Peyer's patch (tissue), 4 donors: ENCODE data around the gene CCDC74B.
"Not testable (repeated sequence)": the region's sequence is repeated elsewhere in the genome, so short reads cannot be mapped to it uniquely, and the experiment has no call there.

Source experiments
- POLR2A ChIP-seq, 2 donors: fragments of 450-650 bp; IDR thresholded peaks; one replicate each; pipeline ENCODE4 v1.5.1; 2017; ENCODE audit warnings: antibody characterized with exemption in 2 of 2, mild to moderate bottlenecking in 2 of 2, moderate library complexity in 2 of 2
- TF ChIP-seq, protein P1 (sequence below), 6 experiments: fragments of 450-650 bp in 4 of 6; fragments of 200-600 bp in 2 of 6; sonication (generic) in 1 of 6; IDR thresholded peaks; one replicate each; pipeline ENCODE4 v1.5.1; 2017 to 2019; ENCODE audit warnings: antibody characterized with exemption in 6 of 6, mild to moderate bottlenecking in 3 of 6, moderate library complexity in 1 of 6

DNA sequence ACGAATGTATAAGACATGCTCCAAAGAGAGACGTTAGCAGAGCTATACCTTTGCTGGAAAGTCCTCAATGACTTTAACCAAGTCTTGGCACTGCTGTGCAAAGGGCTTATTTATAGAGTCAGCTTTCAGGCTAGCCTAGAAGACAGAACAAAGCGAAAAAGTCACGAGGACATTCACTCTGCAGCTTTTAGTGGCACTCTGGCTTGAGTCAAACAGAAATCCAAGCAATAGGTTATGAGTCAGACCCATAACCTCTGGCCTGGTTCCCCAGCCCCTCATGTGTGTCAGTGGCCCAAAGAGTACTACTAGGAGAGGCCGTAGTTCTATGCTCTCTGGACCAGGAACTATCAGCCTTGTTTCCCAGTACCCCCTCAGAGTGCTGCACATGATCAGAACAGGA is 30.0 kb upstream of the CCDC74B start:
- TF ChIP-seq, protein P1, sequence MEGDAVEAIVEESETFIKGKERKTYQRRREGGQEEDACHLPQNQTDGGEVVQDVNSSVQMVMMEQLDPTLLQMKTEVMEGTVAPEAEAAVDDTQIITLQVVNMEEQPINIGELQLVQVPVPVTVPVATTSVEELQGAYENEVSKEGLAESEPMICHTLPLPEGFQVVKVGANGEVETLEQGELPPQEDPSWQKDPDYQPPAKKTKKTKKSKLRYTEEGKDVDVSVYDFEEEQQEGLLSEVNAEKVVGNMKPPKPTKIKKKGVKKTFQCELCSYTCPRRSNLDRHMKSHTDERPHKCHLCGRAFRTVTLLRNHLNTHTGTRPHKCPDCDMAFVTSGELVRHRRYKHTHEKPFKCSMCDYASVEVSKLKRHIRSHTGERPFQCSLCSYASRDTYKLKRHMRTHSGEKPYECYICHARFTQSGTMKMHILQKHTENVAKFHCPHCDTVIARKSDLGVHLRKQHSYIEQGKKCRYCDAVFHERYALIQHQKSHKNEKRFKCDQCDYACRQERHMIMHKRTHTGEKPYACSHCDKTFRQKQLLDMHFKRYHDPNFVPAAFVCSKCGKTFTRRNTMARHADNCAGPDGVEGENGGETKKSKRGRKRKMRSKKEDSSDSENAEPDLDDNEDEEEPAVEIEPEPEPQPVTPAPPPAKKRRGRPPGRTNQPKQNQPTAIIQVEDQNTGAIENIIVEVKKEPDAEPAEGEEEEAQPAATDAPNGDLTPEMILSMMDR (IDR thresholded peaks at IDR 0.05): not testable (repeated sequence)
- TF ChIP-seq POLR2A (IDR thresholded peaks at IDR 0.05): not testable (repeated sequence)
